ENCODE results near the gene TMPRSS9.

DNA sequence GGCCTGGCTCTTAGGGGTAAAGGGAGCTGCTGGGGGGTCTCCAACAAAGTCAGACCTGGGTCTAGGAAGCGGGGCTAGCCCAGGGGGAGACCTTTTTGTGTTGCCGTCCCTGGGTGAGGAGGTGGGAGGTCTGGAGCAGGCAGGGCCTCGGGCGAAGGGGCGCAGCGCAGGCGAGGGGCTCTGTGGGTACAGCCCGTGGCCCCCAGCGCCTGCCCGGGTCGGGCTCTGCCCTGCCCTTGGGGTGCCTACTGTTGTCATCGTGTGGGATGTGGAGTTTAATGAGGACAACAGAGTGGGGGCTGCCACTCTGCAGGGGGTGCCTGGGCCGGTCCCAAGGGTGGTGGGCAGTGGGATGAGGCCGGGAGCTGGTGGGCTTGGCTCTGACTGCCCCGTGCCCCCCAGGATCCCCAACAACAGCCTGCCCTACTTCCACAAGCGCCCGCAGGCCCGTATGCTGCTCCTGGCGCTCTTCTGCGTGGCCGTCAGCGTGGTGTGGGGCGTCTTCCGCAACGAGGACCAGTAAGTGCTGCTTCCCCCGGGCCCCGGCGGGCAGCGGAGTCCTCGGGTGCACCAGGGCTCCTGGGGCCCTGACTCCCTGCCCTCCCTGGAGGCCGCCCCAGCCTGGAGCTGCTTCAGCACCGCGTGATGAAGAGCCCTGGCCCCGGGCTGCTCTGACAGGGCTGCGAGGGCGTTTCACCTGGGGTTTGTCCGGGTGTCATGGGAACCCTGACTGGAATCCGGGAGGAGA, 19.4 kb upstream of the TMPRSS9 start:
- TF ChIP-seq, protein P1, sequence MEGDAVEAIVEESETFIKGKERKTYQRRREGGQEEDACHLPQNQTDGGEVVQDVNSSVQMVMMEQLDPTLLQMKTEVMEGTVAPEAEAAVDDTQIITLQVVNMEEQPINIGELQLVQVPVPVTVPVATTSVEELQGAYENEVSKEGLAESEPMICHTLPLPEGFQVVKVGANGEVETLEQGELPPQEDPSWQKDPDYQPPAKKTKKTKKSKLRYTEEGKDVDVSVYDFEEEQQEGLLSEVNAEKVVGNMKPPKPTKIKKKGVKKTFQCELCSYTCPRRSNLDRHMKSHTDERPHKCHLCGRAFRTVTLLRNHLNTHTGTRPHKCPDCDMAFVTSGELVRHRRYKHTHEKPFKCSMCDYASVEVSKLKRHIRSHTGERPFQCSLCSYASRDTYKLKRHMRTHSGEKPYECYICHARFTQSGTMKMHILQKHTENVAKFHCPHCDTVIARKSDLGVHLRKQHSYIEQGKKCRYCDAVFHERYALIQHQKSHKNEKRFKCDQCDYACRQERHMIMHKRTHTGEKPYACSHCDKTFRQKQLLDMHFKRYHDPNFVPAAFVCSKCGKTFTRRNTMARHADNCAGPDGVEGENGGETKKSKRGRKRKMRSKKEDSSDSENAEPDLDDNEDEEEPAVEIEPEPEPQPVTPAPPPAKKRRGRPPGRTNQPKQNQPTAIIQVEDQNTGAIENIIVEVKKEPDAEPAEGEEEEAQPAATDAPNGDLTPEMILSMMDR (IDR thresholded peaks at IDR 0.05), result no peak
- no peak for TF ChIP-seq POLR2A (IDR thresholded peaks at IDR 0.05)

All from Peyer's patch (tissue), 4 donors.